ENCODE data around the gene PLLP. TPM values are rescaled to one million over a fixed set of nuclear protein-coding genes. Genes with fewer than 3 reads are reported as not detected.
A peak's percentile ranks its signal among the peaks of the same experiment; 100 is the strongest.
"Not testable (repeated sequence)": the region's sequence is repeated elsewhere in the genome, so short reads cannot be mapped to it uniquely, and the experiment has no call there.

Gene PLLP
- polyA plus RNA-seq, 4 donors, result 19.4 to 24.4 (median 21.1) TPM

GRCh38 chr16:57275946-57276345 is 8.5 kb downstream of the PLLP start:
- not testable (repeated sequence) for DNase-seq (ENCODE audit: low read depth in 4 of 4, low spot score in 3 of 4)

GRCh38 chr16:57273826-57274225 is 10.6 kb downstream of the PLLP start:
- DNase-seq (ENCODE audit: low read depth in 4 of 4, low spot score in 3 of 4), result no peak

- no peak for DNase-seq (ENCODE audit: low read depth in 4 of 4, low spot score in 3 of 4)
These were observed 11.1 kb downstream of the PLLP start for GRCh38 chr16:57273359-57273758.

GRCh38 chr16:57271867-57272495 is 12.5 kb downstream of the PLLP start:
- no peak for DNase-seq (ENCODE audit: low read depth in 4 of 4, low spot score in 3 of 4)

GRCh38 chr16:57271063-57271345 is 13.5 kb downstream of the PLLP start:
- DNase-seq (ENCODE audit: low read depth in 4 of 4, low spot score in 3 of 4), result no peak

GRCh38 chr16:57270221-57271062 is 14.0 kb downstream of the PLLP start:
- DNase-seq (ENCODE audit: low read depth in 4 of 4, low spot score in 3 of 4), result no peak

GRCh38 chr16:57268804-57269800 is 15.4 kb downstream of the PLLP start:
- no peak for DNase-seq (ENCODE audit: low read depth in 4 of 4, low spot score in 3 of 4)

GRCh38 chr16:57267343-57267742 is 17.1 kb downstream of the PLLP start:
- not testable (repeated sequence) for DNase-seq (ENCODE audit: low read depth in 4 of 4, low spot score in 3 of 4)

GRCh38 chr16:57266531-57267260 is 17.8 kb downstream of the PLLP start:
- DNase-seq (ENCODE audit: low read depth in 4 of 4, low spot score in 3 of 4), result no peak

GRCh38 chr16:57265850-57266530 is 18.5 kb downstream of the PLLP start:
- peak in 1 of 4 donors; percentile 49 for DNase-seq (ENCODE audit: low read depth in 4 of 4, low spot score in 3 of 4)

GRCh38 chr16:57264950-57265371 is 19.5 kb downstream of the PLLP start:
- no peak for DNase-seq (ENCODE audit: low read depth in 4 of 4, low spot score in 3 of 4)

- no peak for DNase-seq (ENCODE audit: low read depth in 4 of 4, low spot score in 3 of 4)
These were observed 20.1 kb downstream of the PLLP start for GRCh38 chr16:57264381-57264780.

- DNase-seq (ENCODE audit: low read depth in 4 of 4, low spot score in 3 of 4), result no peak
These were observed 20.7 kb downstream of the PLLP start for GRCh38 chr16:57263541-57264351.

- DNase-seq (ENCODE audit: low read depth in 4 of 4, low spot score in 3 of 4), result no peak
These were observed 21.5 kb downstream of the PLLP start for GRCh38 chr16:57262841-57263540.

GRCh38 chr16:57261806-57262205 is 22.7 kb downstream of the PLLP start:
- DNase-seq (ENCODE audit: low read depth in 4 of 4, low spot score in 3 of 4), result no peak

GRCh38 chr16:57260294-57260929 is 24.1 kb downstream of the PLLP start:
- DNase-seq (ENCODE audit: low read depth in 4 of 4, low spot score in 3 of 4), result no peak

- no peak for DNase-seq (ENCODE audit: low read depth in 4 of 4, low spot score in 3 of 4)
These were observed 25.5 kb downstream of the PLLP start for GRCh38 chr16:57258910-57259475.
